HepG2 (cell line): ENCODE measurements around the gene HPD. TPM values are rescaled to one million over a fixed set of nuclear protein-coding genes. Genes with fewer than 3 reads are reported as not detected.

ENCODE experiments used
- GATAD1 ChIP-seq: IDR thresholded peaks from 2 replicates; pipeline ENCODE4 v1.6.1; 2016; ENCODE audit warnings: missing genetic modification reagents, missing compliant biosample characterization
- KLF12 ChIP-seq: sonication (generic); formaldehyde crosslinking; IDR thresholded peaks from 2 replicates; pipeline ENCODE4 v1.4.0; 2020; ENCODE audit warnings: missing genetic modification reagents, borderline replicate concordance
- MTA1 ChIP-seq: sonication (generic); formaldehyde crosslinking; IDR thresholded peaks from 2 replicates; pipeline ENCODE4 v1.4.0; 2020; ENCODE audit warnings: missing genetic modification reagents, mild to moderate bottlenecking, borderline replicate concordance
- PCBP1 ChIP-seq: fragments of 200-400 bp; formaldehyde crosslinking; IDR thresholded peaks from 2 replicates; pipeline ENCODE4 v1.6.1; 2017; ENCODE audit warnings: mild to moderate bottlenecking, low read depth, low read length, borderline replicate concordance
- SOX13 ChIP-seq, 3 experiments: fragments of 450-650 bp in 1 of 3; sonication (generic) in 1 of 3; formaldehyde crosslinking in 1 of 3; IDR thresholded peaks in 2 of 3; conservative IDR thresholded peaks in 1 of 3; 2 replicates each; pipeline versions ENCODE4 v1.5.0 to v1.6.1; 2016 to 2020; ENCODE audit warnings: antibody characterized with exemption in 1 of 3, mild to moderate bottlenecking in 1 of 3, missing compliant biosample characterization in 1 of 3, missing genetic modification reagents in 1 of 3, moderate library complexity in 1 of 3
- SRSF1 ChIP-seq: fragments of 200-400 bp; formaldehyde crosslinking; optimal IDR thresholded peaks from 2 replicates; pipeline ENCODE3; 2017; ENCODE audit warnings: mild to moderate bottlenecking, low read depth, low read length, moderate library complexity
- SSRP1 ChIP-seq: IDR thresholded peaks from 2 replicates; pipeline ENCODE4 v1.6.1; 2016; ENCODE audit warnings: control low read depth
- XRCC5 ChIP-seq: fragments of 200-400 bp; formaldehyde crosslinking; optimal IDR thresholded peaks from 2 replicates; pipeline ENCODE3; 2017; ENCODE audit warnings: mild to moderate bottlenecking, low read length
- ZNF235 ChIP-seq: sonication (generic); formaldehyde crosslinking; IDR thresholded peaks from 2 replicates; pipeline ENCODE4 v1.8.1; 2023; ENCODE audit warnings: mild to moderate bottlenecking, missing genetic modification reagents, borderline replicate concordance
- ZNF556 ChIP-seq: sonication (generic); formaldehyde crosslinking; IDR thresholded peaks from 2 replicates; pipeline ENCODE4 v1.4.0; 2020; ENCODE audit warnings: mild to moderate bottlenecking, missing genetic modification reagents, borderline replicate concordance
- ZNF879 ChIP-seq: sonication (generic); formaldehyde crosslinking; IDR thresholded peaks from 2 replicates; pipeline ENCODE4 v1.8.1; 2023; ENCODE audit warnings: missing genetic modification reagents
- ZSCAN9 ChIP-seq: IDR thresholded peaks from 2 replicates; pipeline ENCODE4 v1.6.1; 2016; ENCODE audit warnings: borderline replicate concordance
- polyA plus RNA-seq, 8 experiments: library from polyadenylated mRNA; depleted of rRNA in 3 of 8; stranded (reverse) in 7 of 8; unstranded in 1 of 8; fragments of >200 nt; fragmentation: Illumina TruSeq in 4 of 8; extraction: Trizol in 4 of 8; gene quantifications; 2 replicates each; pipeline versions ENCODE4 v1.2.1 to v1.2.3, GENCODE V29; 2011 to 2016; ENCODE audit warnings: low read depth in 4 of 8, missing spikeins in 1 of 8, mixed read lengths in 1 of 8; ENCODE audit not compliant: insufficient read depth in 1 of 8
- total RNA-seq, 5 experiments: library from RNA; depleted of rRNA; stranded (reverse); fragments of >200 nt; fragmentation: Illumina TruSeq; extraction: Trizol; gene quantifications; 2 replicates each; pipeline ENCODE4 v1.2.3, GENCODE V29; 2016; ENCODE audit warnings: low read depth in 1 of 5
- TF ChIP-seq, protein P1 (sequence below): IDR thresholded peaks from 2 replicates; pipeline ENCODE4 v1.6.1; 2018; ENCODE audit warnings: missing genetic modification reagents, mild to moderate bottlenecking, missing compliant biosample characterization
- TF ChIP-seq, protein P2 (sequence below): sonication (generic); formaldehyde crosslinking; IDR thresholded peaks from 2 replicates; pipeline ENCODE4 v1.4.0; 2020; ENCODE audit warnings: missing genetic modification reagents
- TF ChIP-seq, protein P3 (sequence below): sonication (generic); formaldehyde crosslinking; IDR thresholded peaks from 2 replicates; pipeline ENCODE4 v1.5.0; 2020; ENCODE audit warnings: missing genetic modification reagents
- TF ChIP-seq, protein P4 (sequence below): sonication (generic); formaldehyde crosslinking; IDR thresholded peaks from 2 replicates; pipeline ENCODE4 v1.5.0; 2020; ENCODE audit warnings: mild to moderate bottlenecking, missing genetic modification reagents

HPD gene
- total and polyA plus RNA-seq, 2 of the 13 experiments (the other 11 are each of a cell fraction or from before 2014, with no cell fraction given), result 120 to 195 TPM

GRCh38 chr12:121799842-121800693, 58.6 kb downstream of the HPD start (continued):
- TF ChIP-seq SOX13 (IDR thresholded peaks at IDR 0.05) (no peak), SOX13 (CRISPR knock-in tag; conservative IDR thresholded peaks at IDR 0.05 in 1 of 2, IDR thresholded peaks at IDR 0.05 in 1 of 2) (peak in 1 of 2 experiments; percentile 47; a peak in 2 of 4 replicates), XRCC5 (peak; percentile 70), ZNF556 (CRISPR knock-in tag) (0 out of 2 replicates have a peak, but pooled peaks have one; percentile 34), ZNF879 (CRISPR knock-in tag) (peak; percentile 46; the same call in 1 of the 2 replicates), SSRP1 (CRISPR knock-in tag) (0 out of 2 replicates have a peak, but pooled peaks have one; percentile 65), PCBP1 (no peak), GATAD1 (CRISPR knock-in tag) (no peak), ZSCAN9 (CRISPR knock-in tag) (0 out of 2 replicates have a peak, but pooled peaks have one; percentile 46), SRSF1 (peak; percentile 98), MTA1 (peak; percentile 61; the same call in 1 of the 2 replicates), ZNF235 (CRISPR knock-in tag) (no peak), KLF12 (CRISPR knock-in tag) (0 out of 2 replicates have a peak, but pooled peaks have one; percentile 25)
- TF ChIP-seq, protein P1, sequence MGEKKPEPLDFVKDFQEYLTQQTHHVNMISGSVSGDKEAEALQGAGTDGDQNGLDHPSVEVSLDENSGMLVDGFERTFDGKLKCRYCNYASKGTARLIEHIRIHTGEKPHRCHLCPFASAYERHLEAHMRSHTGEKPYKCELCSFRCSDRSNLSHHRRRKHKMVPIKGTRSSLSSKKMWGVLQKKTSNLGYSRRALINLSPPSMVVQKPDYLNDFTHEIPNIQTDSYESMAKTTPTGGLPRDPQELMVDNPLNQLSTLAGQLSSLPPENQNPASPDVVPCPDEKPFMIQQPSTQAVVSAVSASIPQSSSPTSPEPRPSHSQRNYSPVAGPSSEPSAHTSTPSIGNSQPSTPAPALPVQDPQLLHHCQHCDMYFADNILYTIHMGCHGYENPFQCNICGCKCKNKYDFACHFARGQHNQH (CRISPR knock-in tag), result peak; percentile 42; the same call in 1 of the 2 replicates
- TF ChIP-seq, protein P2, sequence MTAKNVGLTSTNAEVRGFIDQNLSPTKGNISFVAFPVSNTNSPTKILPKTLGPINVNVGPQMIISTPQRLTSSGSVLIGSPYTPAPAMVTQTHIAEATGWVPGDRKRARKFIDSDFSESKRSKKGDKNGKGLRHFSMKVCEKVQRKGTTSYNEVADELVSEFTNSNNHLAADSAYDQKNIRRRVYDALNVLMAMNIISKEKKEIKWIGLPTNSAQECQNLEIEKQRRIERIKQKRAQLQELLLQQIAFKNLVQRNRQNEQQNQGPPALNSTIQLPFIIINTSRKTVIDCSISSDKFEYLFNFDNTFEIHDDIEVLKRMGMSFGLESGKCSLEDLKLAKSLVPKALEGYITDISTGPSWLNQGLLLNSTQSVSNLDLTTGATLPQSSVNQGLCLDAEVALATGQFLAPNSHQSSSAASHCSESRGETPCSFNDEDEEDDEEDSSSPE (CRISPR knock-in tag), result 0 out of 2 replicates have a peak, but pooled peaks have one; percentile 17
- TF ChIP-seq, protein P3, sequence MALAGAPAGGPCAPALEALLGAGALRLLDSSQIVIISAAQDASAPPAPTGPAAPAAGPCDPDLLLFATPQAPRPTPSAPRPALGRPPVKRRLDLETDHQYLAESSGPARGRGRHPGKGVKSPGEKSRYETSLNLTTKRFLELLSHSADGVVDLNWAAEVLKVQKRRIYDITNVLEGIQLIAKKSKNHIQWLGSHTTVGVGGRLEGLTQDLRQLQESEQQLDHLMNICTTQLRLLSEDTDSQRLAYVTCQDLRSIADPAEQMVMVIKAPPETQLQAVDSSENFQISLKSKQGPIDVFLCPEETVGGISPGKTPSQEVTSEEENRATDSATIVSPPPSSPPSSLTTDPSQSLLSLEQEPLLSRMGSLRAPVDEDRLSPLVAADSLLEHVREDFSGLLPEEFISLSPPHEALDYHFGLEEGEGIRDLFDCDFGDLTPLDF, result peak; percentile 37; the same call in 1 of the 2 replicates
- TF ChIP-seq, protein P4, sequence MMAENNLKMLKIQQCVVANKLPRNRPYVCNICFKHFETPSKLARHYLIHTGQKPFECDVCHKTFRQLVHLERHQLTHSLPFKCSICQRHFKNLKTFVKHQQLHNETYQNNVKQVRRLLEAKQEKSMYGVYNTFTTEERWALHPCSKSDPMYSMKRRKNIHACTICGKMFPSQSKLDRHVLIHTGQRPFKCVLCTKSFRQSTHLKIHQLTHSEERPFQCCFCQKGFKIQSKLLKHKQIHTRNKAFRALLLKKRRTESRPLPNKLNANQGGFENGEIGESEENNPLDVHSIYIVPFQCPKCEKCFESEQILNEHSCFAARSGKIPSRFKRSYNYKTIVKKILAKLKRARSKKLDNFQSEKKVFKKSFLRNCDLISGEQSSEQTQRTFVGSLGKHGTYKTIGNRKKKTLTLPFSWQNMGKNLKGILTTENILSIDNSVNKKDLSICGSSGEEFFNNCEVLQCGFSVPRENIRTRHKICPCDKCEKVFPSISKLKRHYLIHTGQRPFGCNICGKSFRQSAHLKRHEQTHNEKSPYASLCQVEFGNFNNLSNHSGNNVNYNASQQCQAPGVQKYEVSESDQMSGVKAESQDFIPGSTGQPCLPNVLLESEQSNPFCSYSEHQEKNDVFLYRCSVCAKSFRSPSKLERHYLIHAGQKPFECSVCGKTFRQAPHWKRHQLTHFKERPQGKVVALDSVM, result peak; percentile 37; the same call in 1 of the 2 replicates
